ENCODE results near the gene TDRD12. TPM values are rescaled to one million over a fixed set of nuclear protein-coding genes. Genes with fewer than 3 reads are reported as not detected.

TDRD12 gene
- total RNA-seq, 2 experiments from 2014 or later, result 0.21 to 0.25 TPM

DNA sequence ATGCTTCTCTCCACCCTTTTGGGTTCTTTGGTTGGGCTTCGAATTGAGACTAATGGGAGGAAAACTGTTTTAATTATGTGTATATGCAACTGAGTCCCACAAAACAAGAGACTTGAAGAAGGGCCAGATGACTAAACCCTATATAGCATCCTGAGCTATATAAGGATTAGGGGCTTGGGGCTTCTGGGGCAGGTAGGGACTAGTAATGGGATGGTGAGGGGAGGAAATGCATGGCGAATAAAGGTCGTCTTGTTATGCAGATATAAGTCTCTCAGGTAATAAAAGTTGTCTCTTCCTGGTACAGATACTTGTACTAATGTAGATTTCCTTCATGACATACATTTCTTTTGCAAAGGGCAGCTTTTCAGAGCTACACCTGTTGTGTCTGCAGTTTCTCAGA lies 152.8 kb downstream of the TDRD12 start:
- no peaks in the 10 kb centered on the region for H3K9me3 Mint-ChIP-seq
- no peaks in the 10 kb centered on the region for H3K36me3 Mint-ChIP-seq (ENCODE audit: low read depth)
- no peak for DNase-seq
- intact Hi-C loops (cut with micrococcal nuclease), result no loop called here
- H3K4me3 Mint-ChIP-seq, result no peak overlapping the region
- no peak overlapping the region for H3K27ac Mint-ChIP-seq
- no peaks in the 10 kb centered on the region for H3K4me1 Mint-ChIP-seq (ENCODE audit: low read depth)
- H3K27me3 Mint-ChIP-seq (ENCODE audit: low read depth), result no peaks in the 10 kb centered on the region
- CTCF ChIA-PET, result no interaction called here

DNA sequence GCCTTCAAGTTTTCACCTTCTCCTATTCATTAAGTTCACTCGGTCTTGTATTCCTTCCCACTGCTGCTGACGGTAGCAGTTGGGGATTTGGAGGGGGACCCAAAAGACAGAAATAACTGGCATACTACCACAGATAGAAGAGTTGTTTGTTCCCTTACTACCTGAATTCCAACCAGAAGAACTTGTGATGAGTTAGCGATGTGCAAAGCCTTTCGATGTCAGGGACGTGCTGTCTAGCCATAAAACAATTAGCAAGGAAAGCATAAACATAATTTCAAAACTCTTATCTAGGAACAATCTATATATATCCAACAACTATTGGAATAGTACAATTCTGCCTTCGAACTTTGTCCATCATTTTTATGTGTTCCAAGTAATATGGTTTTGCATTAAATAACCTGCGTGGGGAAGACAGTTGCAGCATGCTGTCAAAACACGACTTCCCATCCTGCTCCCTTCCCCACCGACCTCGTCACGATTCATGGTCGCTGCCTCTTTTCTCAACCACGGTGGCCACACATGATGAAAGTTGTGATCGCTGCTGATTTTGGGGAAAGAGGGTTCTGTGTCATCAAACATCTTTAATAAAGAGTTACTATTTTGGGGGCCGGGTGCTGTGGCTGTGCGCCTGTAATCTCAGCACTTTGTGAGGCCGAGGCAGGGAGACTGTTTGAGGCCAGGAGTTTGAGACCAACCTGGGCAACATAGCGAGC lies 153.8 kb downstream of the TDRD12 start:
- no peaks in the 10 kb centered on the region for H3K9me3 Mint-ChIP-seq
- H3K36me3 Mint-ChIP-seq (ENCODE audit: low read depth), result peaks cover 1% of the 10 kb centered on the region
- peak; percentile 15 for DNase-seq
- intact Hi-C loops (cut with micrococcal nuclease), result no loop called here
- CTCF ChIA-PET, result no interaction called here
- H3K4me3 Mint-ChIP-seq, result no peak overlapping the region
- no peaks in the 10 kb centered on the region for H3K4me1 Mint-ChIP-seq (ENCODE audit: low read depth)
- no peak overlapping the region for H3K27ac Mint-ChIP-seq
- H3K27me3 Mint-ChIP-seq (ENCODE audit: low read depth), result no peaks in the 10 kb centered on the region

DNA sequence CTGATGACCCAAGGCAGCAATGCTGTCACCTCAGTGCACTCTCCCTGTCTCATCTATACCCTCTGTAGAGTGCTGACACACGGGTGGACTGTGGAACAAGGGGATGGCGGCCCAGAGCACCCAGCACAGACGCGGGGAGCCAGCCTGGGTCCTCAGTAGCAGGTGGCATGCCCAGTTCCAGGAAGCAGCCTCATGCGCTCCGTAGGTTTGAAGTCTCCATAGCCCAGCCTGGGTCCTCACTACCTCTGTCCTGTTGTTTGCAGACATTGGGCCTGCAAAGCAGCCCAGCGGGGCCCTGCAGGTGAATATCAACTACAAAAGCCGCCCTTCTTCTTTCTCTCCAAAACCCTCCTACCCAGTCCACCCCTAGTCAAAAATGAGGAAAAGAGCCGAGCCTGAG lies 155.0 kb downstream of the TDRD12 start:
- no peak overlapping the region for H3K4me3 Mint-ChIP-seq
- H3K9me3 Mint-ChIP-seq, result no peaks in the 10 kb centered on the region
- CTCF ChIA-PET, result no interaction called here
- no peak overlapping the region for H3K27ac Mint-ChIP-seq
- intact Hi-C loops (cut with micrococcal nuclease), result no loop called here
- peaks cover 1% of the 10 kb centered on the region for H3K36me3 Mint-ChIP-seq (ENCODE audit: low read depth)
- no peaks in the 10 kb centered on the region for H3K27me3 Mint-ChIP-seq (ENCODE audit: low read depth)
- no peak for DNase-seq
- no peaks in the 10 kb centered on the region for H3K4me1 Mint-ChIP-seq (ENCODE audit: low read depth)

DNA sequence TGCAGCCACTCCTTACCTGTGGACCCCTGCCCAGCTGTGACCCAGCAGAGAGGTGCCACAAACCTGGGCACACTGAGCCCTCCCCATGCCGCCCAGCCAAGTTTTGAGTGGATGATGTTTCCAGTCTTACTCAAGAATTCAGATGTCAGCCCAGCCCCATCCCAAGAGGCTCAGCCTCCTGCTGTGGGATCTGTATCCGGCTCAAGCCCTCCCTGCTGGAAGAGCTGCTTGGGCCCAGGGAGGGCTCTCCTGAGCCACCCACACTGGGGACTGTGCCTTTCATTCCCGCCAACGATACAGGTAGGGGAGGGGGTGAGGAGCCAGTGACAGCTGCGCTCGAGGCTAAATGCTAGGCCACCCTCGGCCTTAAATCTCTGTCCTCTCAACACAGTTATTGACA lies 155.9 kb downstream of the TDRD12 start:
- Mint-ChIP-seq H3K36me3 (ENCODE audit: low read depth) (peaks cover 1% of the 10 kb centered on the region), H3K27me3 (ENCODE audit: low read depth) (no peaks in the 10 kb centered on the region), H3K9me3 (no peaks in the 10 kb centered on the region), H3K27ac (no peak overlapping the region), H3K4me3 (no peak overlapping the region), H3K4me1 (ENCODE audit: low read depth) (no peaks in the 10 kb centered on the region)
- no peak for DNase-seq
- intact Hi-C loops (cut with micrococcal nuclease), result no loop called here
- CTCF ChIA-PET, result no interaction called here

DNA sequence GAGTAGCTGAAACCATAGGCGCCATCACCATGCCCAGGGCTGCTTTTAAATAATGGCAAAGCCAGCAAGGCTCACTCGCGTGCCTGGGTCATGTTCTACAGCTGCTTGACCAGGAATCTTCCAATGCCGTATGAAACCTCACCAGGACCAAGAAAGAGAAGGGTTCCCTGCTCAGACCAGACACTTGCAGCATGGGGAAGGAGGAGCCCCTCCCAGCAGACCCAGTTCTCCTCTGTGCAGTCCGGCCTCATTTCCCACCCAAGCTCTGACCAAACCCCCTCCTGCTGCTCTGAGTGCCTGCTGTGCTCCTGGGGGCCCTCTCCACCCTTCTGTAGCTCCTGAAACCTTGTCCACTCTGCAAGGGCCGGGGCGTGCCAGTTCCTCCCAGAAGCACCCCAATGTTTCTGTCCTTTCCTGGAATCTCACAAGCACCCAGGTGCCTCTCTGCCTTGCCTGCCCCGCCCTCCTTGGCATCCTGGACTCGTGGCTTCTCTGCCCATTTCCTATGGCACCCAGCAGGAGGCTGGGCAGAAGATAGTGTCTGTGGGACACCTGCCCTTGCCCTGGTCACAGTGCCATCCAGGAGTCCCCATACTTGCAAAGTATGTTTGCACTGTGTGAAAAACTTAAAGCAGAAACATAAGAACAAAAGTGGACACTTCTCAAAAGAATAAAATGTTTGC lies 156.8 kb downstream of the TDRD12 start:
- CTCF ChIA-PET, result no interaction called here
- DNase-seq, result no peak
- Mint-ChIP-seq H3K27me3 (ENCODE audit: low read depth) (no peaks in the 10 kb centered on the region), H3K9me3 (no peaks in the 10 kb centered on the region), H3K27ac (no peak overlapping the region), H3K36me3 (ENCODE audit: low read depth) (peaks cover 1% of the 10 kb centered on the region), H3K4me1 (ENCODE audit: low read depth) (no peaks in the 10 kb centered on the region), H3K4me3 (no peak overlapping the region)
- intact Hi-C loops (cut with micrococcal nuclease), result no loop called here

DNA sequence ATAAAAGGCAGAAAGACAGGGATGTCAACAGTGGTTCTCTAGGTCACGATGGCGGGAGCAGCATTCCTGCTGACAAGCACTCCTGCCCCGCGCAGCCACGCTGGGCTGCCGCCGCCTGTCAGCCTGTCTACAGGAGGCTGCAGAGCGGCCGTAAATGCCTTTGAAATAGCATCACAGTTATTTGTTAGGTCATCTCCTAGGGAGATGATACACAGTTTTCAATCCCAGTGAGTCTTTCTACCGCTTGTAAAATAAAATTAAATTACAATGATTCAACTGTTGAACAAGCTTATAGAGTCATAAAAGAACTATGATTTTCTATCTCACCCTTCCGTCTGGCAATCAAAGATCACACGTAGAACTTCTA lies 157.3 kb downstream of the TDRD12 start:
- Mint-ChIP-seq H3K4me3 (no peak overlapping the region), H3K36me3 (ENCODE audit: low read depth) (peaks cover 1% of the 10 kb centered on the region), H3K27ac (no peak overlapping the region), H3K27me3 (ENCODE audit: low read depth) (no peaks in the 10 kb centered on the region), H3K4me1 (ENCODE audit: low read depth) (no peaks in the 10 kb centered on the region), H3K9me3 (no peaks in the 10 kb centered on the region)
- intact Hi-C loops (cut with micrococcal nuclease), result no loop called here
- DNase-seq, result no peak
- CTCF ChIA-PET, result interaction anchor here (0.8 kb wide), 1 partner anchor 33 kb away, joined by 3 read pairs; no protein-coding TSS in a partner anchor

Other genes starting within 250 kb of the TDRD12 start
- 100 to 1,000 TPM; 233 to 242 TPM for gene PDCD5, start 138.6 kb upstream of the TDRD12 start, total RNA-seq
- 10 to 100 TPM; 28.8 to 29.7 TPM for gene ANKRD27, start 44.6 kb upstream of the TDRD12 start, total RNA-seq
- under 1 TPM; 0.10 to 0.12 TPM for gene RGS9BP, start 43.9 kb upstream of the TDRD12 start, total RNA-seq
- 10 to 100 TPM; 11.9 to 13.6 TPM for gene NUDT19, start 27.9 kb upstream of the TDRD12 start, total RNA-seq
- gene SLC7A9, start 150.0 kb downstream of the TDRD12 start, total RNA-seq, result not detected